Liver (tissue), 3 donors: ENCODE measurements around the gene LSM4.

Source experiments
- CTCF ChIP-seq: fragments of 150-350 bp; IDR thresholded peaks from 2 replicates; pipeline ENCODE4 v1.5.1; 2017; ENCODE audit warnings: improper control_type of control experiment, low read depth, low read length; ENCODE audit not compliant: missing input control
- EGR1 ChIP-seq, 2 donors: IDR thresholded peaks; 2 replicates each; pipeline ENCODE4 v1.6.1; 2016 to 2018; ENCODE audit warnings: antibody characterized with exemption in 2 of 2, low read depth in 2 of 2
- donor health status: healthy.
- donor health status: healthy.

- no peak for TF ChIP-seq CTCF
- no peak for TF ChIP-seq EGR1 (IDR thresholded peaks at IDR 0.05; ENCODE audit: low read depth in 2 of 2)
These were observed 8.0 kb upstream of the LSM4 start for GRCh38 chr19:18330868-18331267.
